A673 (cell line): ENCODE results near the gene RBM8A.

ENCODE experiments used
- CTCF ChIP-seq: fragments of 300-800, 200-600 bp; sonication (generic); conservative IDR thresholded peaks from 2 replicates; pipeline ENCODE4 v1.5.1; 2017; ENCODE audit warnings: low read depth, mild to moderate bottlenecking, antibody characterized with exemption, low read length, moderate library complexity, mixed read lengths
- EZH2 ChIP-seq: fragments of 200-600 bp; sonication (generic); IDR thresholded peaks from 2 replicates; pipeline ENCODE4 v1.6.1; 2017; ENCODE audit warnings: borderline replicate concordance, low read depth, mild to moderate bottlenecking, mixed read lengths, antibody characterized with exemption, low read length; ENCODE audit not compliant: poor library complexity, severe bottlenecking

GRCh38 chr1:145891143-145891542 is 36.1 kb downstream of the RBM8A start:
- TF ChIP-seq CTCF (no peak), EZH2 (no peak)
